Suprapubic skin (tissue), 4 donors: ENCODE results near the gene MOB1B. TPM values are rescaled to one million over a fixed set of nuclear protein-coding genes. Genes with fewer than 3 reads are reported as not detected.
"Not testable (repeated sequence)": the region's sequence is repeated elsewhere in the genome, so short reads cannot be mapped to it uniquely, and the experiment has no call there.

Source experiments
- DNase-seq, 2 donors: peaks; one replicate each; pipeline ENCODE4 v3.0.0-alpha.2; 2019; ENCODE audit warnings: low spot score in 2 of 2
- H3K27ac ChIP-seq: fragments of 200-600 bp; sonication (generic); one replicate; pipeline ENCODE4 v1.5.1; 2019
- H3K27me3 ChIP-seq: fragments of 200-600 bp; sonication (generic); one replicate; pipeline ENCODE4 v1.5.1; 2019
- H3K36me3 ChIP-seq: fragments of 200-600 bp; sonication (generic); one replicate; pipeline ENCODE4 v1.5.1; 2019
- H3K4me1 ChIP-seq: fragments of 200-600 bp; sonication (generic); one replicate; pipeline ENCODE4 v1.5.1; 2019
- H3K4me3 ChIP-seq: fragments of 200-600 bp; sonication (generic); one replicate; pipeline ENCODE4 v1.5.1; 2019; ENCODE audit warnings: mild to moderate bottlenecking
- H3K9me3 ChIP-seq: fragments of 200-600 bp; sonication (generic); one replicate; pipeline ENCODE4 v1.5.1; 2019
- EP300 ChIP-seq: sonication (generic); formaldehyde crosslinking; IDR thresholded peaks from one replicate; pipeline ENCODE4 v1.6.1; 2017; ENCODE audit warnings: antibody characterized with exemption
- POLR2A ChIP-seq, 2 donors: fragments of 450-650 bp; IDR thresholded peaks; one replicate each; pipeline ENCODE4 v1.6.1; 2017; ENCODE audit warnings: antibody characterized with exemption in 2 of 2, mild to moderate bottlenecking in 2 of 2, moderate library complexity in 2 of 2
- POLR2AphosphoS5 ChIP-seq, 3 donors: sonication (generic); formaldehyde crosslinking; IDR thresholded peaks; one replicate each; pipeline ENCODE4 v1.6.1; 2017; ENCODE audit warnings: antibody characterized with exemption in 3 of 3
- WGBS: methylation state at CpG from one replicate; pipeline ENCODE4 v1.1.5; 2018; 5-methylcytosine and 5-hydroxymethylcytosine counted together
- total RNA-seq, 4 donors: library from RNA; depleted of rRNA; stranded (reverse); fragments of >200 nt; gene quantifications; one replicate each; pipeline ENCODE4 v1.1.0, GENCODE V29; 2016
- TF ChIP-seq, protein P1 (sequence below), 2 donors: fragments of 200-600 bp in 1 of 2; fragments of 450-650 bp in 1 of 2; sonication (generic) in 1 of 2; IDR thresholded peaks; one replicate each; pipeline ENCODE4 v1.5.1; 2016 to 2019; ENCODE audit warnings: antibody characterized with exemption in 2 of 2, mild to moderate bottlenecking in 1 of 2, moderate library complexity in 1 of 2

The MOB1B gene
- total RNA-seq, 4 donors from 2014 or later, result 9.5 to 20.8 (median 15.0) TPM

- TF ChIP-seq POLR2A (IDR thresholded peaks at IDR 0.05) (no peak), EP300 (no peak), POLR2AphosphoS5 (IDR thresholded peaks at IDR 0.05) (no peak)
- TF ChIP-seq, protein P1, sequence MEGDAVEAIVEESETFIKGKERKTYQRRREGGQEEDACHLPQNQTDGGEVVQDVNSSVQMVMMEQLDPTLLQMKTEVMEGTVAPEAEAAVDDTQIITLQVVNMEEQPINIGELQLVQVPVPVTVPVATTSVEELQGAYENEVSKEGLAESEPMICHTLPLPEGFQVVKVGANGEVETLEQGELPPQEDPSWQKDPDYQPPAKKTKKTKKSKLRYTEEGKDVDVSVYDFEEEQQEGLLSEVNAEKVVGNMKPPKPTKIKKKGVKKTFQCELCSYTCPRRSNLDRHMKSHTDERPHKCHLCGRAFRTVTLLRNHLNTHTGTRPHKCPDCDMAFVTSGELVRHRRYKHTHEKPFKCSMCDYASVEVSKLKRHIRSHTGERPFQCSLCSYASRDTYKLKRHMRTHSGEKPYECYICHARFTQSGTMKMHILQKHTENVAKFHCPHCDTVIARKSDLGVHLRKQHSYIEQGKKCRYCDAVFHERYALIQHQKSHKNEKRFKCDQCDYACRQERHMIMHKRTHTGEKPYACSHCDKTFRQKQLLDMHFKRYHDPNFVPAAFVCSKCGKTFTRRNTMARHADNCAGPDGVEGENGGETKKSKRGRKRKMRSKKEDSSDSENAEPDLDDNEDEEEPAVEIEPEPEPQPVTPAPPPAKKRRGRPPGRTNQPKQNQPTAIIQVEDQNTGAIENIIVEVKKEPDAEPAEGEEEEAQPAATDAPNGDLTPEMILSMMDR (IDR thresholded peaks at IDR 0.05), result no peak
- no peak for DNase-seq
- Histone ChIP-seq H3K27ac (no peak overlapping the region), H3K36me3 (peaks cover 7% of the 10 kb centered on the region), H3K27me3 (no peaks in the 10 kb centered on the region), H3K4me3 (no peak overlapping the region), H3K4me1 (no peaks in the 10 kb centered on the region), H3K9me3 (no peaks in the 10 kb centered on the region)
- 74% methylated on average over 1 of the region's 1 CpG for WGBS
These were observed 118.4 kb downstream of the MOB1B start for GRCh38 chr4:71020611-71021010.

GRCh38 chr4:71025654-71026053 lies 123.5 kb downstream of the MOB1B start:
- TF ChIP-seq POLR2AphosphoS5 (IDR thresholded peaks at IDR 0.05) (no peak), EP300 (no peak), POLR2A (IDR thresholded peaks at IDR 0.05) (no peak)
- TF ChIP-seq, protein P1 (IDR thresholded peaks at IDR 0.05), result no peak
- no peak overlapping the region for H3K27ac ChIP-seq
- H3K9me3 ChIP-seq, result no peaks in the 10 kb centered on the region
- H3K36me3 ChIP-seq, result peaks cover 18% of the 10 kb centered on the region
- H3K27me3 ChIP-seq, result no peaks in the 10 kb centered on the region
- DNase-seq, result no peak
- 92% methylated on average over 3 of the region's 3 CpGs for WGBS
- H3K4me1 ChIP-seq, result peaks cover 4% of the 10 kb centered on the region
- no peak overlapping the region for H3K4me3 ChIP-seq

DNA sequence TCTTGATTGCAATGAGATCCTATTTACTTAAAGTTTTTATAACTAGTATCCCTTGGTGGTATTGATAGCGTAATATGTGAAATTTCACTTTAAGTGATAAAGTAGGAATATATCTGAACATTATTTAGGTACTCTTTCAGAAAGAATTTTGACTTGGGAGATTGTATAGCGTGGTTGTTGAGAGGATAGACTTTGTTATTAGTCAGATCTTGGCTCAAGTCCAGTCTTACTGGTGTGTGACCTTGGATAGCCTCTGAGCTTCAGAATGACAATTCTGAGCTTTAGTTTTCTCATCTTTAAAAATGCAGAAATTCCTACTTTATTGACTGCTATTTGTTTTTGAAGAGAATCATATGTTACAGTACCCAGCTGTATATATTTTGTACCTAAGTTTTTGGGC lies 123.9 kb downstream of the MOB1B start:
- 58% methylated on average over 2 of the region's 2 CpGs for whole genome bisulfite sequencing
- no peak overlapping the region for H3K4me3 ChIP-seq
- DNase-seq, result no peak

DNA sequence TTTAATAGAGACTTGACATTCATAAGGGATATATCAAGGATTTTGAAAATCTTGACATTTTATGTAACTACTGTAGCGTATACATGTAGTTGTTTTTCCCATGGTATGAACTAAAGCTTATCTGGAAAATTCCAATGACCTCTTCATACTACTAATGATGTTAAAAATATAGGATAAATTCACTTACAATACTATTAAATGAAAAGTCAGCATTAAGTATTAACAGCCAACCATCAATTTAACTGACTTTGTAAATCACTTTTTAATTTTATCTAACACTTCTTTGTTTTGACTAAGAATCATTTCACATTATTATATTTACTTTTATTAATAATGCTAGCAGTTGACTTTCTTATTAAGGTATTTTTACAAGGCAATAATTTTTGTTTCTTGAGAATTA lies 125.4 kb downstream of the MOB1B start:
- WGBS, result 95% methylated on average over 1 of the region's 1 CpG
- H3K27ac ChIP-seq, result no peak overlapping the region

More for the DNA sequence above, 123.9 kb downstream of the MOB1B start:
- Histone ChIP-seq H3K27me3 (no peaks in the 10 kb centered on the region), H3K27ac (no peak overlapping the region), H3K9me3 (no peaks in the 10 kb centered on the region), H3K36me3 (peaks cover 18% of the 10 kb centered on the region), H3K4me1 (peaks cover 4% of the 10 kb centered on the region)
- no peak for TF ChIP-seq POLR2A (IDR thresholded peaks at IDR 0.05)
- TF ChIP-seq POLR2AphosphoS5 (IDR thresholded peaks at IDR 0.05), result no peak
- no peak for TF ChIP-seq EP300

GRCh38 chr4:71029504-71029903 lies 127.3 kb downstream of the MOB1B start:
- Histone ChIP-seq H3K36me3 (peaks cover 41% of the 10 kb centered on the region), H3K4me3 (no peak overlapping the region), H3K9me3 (no peaks in the 10 kb centered on the region), H3K27me3 (no peaks in the 10 kb centered on the region), H3K27ac (no peak overlapping the region), H3K4me1 (peaks cover 4% of the 10 kb centered on the region)
- 57% methylated on average over 1 of the region's 1 CpG for WGBS
- DNase-seq, result no peak
- TF ChIP-seq, protein P1 (IDR thresholded peaks at IDR 0.05), result no peak
- TF ChIP-seq EP300 (no peak), POLR2AphosphoS5 (IDR thresholded peaks at IDR 0.05) (no peak)

More for the DNA sequence above, 125.4 kb downstream of the MOB1B start:
- no peaks in the 10 kb centered on the region for H3K27me3 ChIP-seq
- no peak overlapping the region for H3K4me3 ChIP-seq
- TF ChIP-seq POLR2A (IDR thresholded peaks at IDR 0.05) (no peak), POLR2AphosphoS5 (IDR thresholded peaks at IDR 0.05) (no peak), EP300 (no peak)
- TF ChIP-seq, protein P1 (IDR thresholded peaks at IDR 0.05), result no peak
- H3K9me3 ChIP-seq, result no peaks in the 10 kb centered on the region
- peaks cover 30% of the 10 kb centered on the region for H3K36me3 ChIP-seq
- DNase-seq, result no peak
- H3K4me1 ChIP-seq, result peaks cover 4% of the 10 kb centered on the region

GRCh38 chr4:71032106-71032505 lies 129.9 kb downstream of the MOB1B start:
- H3K27ac ChIP-seq, H3K27me3 ChIP-seq, H3K4me1 ChIP-seq, DNase-seq, H3K4me3 ChIP-seq, H3K9me3 ChIP-seq: not testable (repeated sequence)
- 95% methylated on average over 9 of the region's 10 CpGs for WGBS
- peaks cover 50% of the 10 kb centered on the region for H3K36me3 ChIP-seq

Other genes with a start within 250 kb of the MOB1B start
- gene JCHAIN, start 235.9 kb upstream of the MOB1B start, total RNA-seq, result 1 to 10 TPM in 2 of 4 donors, under 1 TPM in 1, not detected in 1; 0.68 to 8.4 (median 1.4) TPM
- 10 to 100 TPM; 19.2 to 27.6 (median 22.6) TPM for gene UTP3, start 213.8 kb upstream of the MOB1B start, total RNA-seq
- gene RUFY3, start 180.4 kb upstream of the MOB1B start, total RNA-seq, result 100 to 1,000 TPM in 1 of 4 donors, 10 to 100 TPM in 3; 53.2 to 155 (median 68.1) TPM
- gene GRSF1, start 62.5 kb upstream of the MOB1B start, total RNA-seq, result 10 to 100 TPM; 37.5 to 54.2 (median 46.7) TPM
- 10 to 100 TPM in 3 of 4 donors, 1 to 10 TPM in 1; 7.7 to 19.6 (median 15.8) TPM for gene DCK, start 91.3 kb downstream of the MOB1B start, total RNA-seq